ENCODE measurements around the gene HOXB13.

Gene HOXB13

GRCh38 chr17:48737330-48738043 lies 8.9 kb upstream of the HOXB13 start:
- H3K4me3 ChIP-seq (ENCODE audit: low read length in 2 of 2), result no peak overlapping the region
- H3K9ac ChIP-seq (ENCODE audit: low read depth in 1 of 2, low read length in 2 of 2), result no peak overlapping the region
- peaks cover 0 to 12% of the 10 kb centered on the region in 2 donors for H3K4me1 ChIP-seq (ENCODE audit: control insufficient read depth in 2 of 2, insufficient read depth in 2 of 2, low read length in 2 of 2)
- no peaks in the 10 kb centered on the region for H3K9me3 ChIP-seq (ENCODE audit: control insufficient read depth in 2 of 2, low read length in 2 of 2)
- H3K27ac ChIP-seq (ENCODE audit: low read depth in 2 of 2, low read length in 2 of 2), result no peak overlapping the region
- H3K36me3 ChIP-seq (ENCODE audit: control insufficient read depth in 2 of 2, insufficient read depth in 2 of 2, low read length in 2 of 2), result no peaks in the 10 kb centered on the region
- peaks cover 13 to 46% of the 10 kb centered on the region in 2 donors for H3K27me3 ChIP-seq (ENCODE audit: control insufficient read depth in 2 of 2, insufficient read depth in 2 of 2, low read length in 2 of 2)

- H3K36me3 ChIP-seq (ENCODE audit: control insufficient read depth in 2 of 2, insufficient read depth in 2 of 2, low read length in 2 of 2), result no peaks in the 10 kb centered on the region
- H3K4me3 ChIP-seq (ENCODE audit: low read length in 2 of 2), result peak overlapping the region in 1 of 2 donors; percentile 58
- H3K9ac ChIP-seq (ENCODE audit: low read depth in 1 of 2, low read length in 2 of 2), result peak overlapping the region in 1 of 2 donors; percentile 75
- no peaks in the 10 kb centered on the region for H3K9me3 ChIP-seq (ENCODE audit: control insufficient read depth in 2 of 2, low read length in 2 of 2)
- peak overlapping the region in 1 of 2 donors; percentile 82 for H3K27ac ChIP-seq (ENCODE audit: low read depth in 2 of 2, low read length in 2 of 2)
- peaks cover 13 to 43% of the 10 kb centered on the region in 2 donors for H3K27me3 ChIP-seq (ENCODE audit: control insufficient read depth in 2 of 2, insufficient read depth in 2 of 2, low read length in 2 of 2)
- H3K4me1 ChIP-seq (ENCODE audit: control insufficient read depth in 2 of 2, insufficient read depth in 2 of 2, low read length in 2 of 2), result peaks cover 0 to 12% of the 10 kb centered on the region in 2 donors
Measured at GRCh38 chr17:48735062-48735351, 6.5 kb upstream of the HOXB13 start.

GRCh38 chr17:48734333-48735061 lies 5.9 kb upstream of the HOXB13 start:
- Histone ChIP-seq H3K9me3 (ENCODE audit: control insufficient read depth in 2 of 2, low read length in 2 of 2) (no peaks in the 10 kb centered on the region), H3K9ac (ENCODE audit: low read depth in 1 of 2, low read length in 2 of 2) (peak overlapping the region in 1 of 2 donors; percentile 75), H3K27me3 (ENCODE audit: control insufficient read depth in 2 of 2, insufficient read depth in 2 of 2, low read length in 2 of 2) (peaks cover 16 to 48% of the 10 kb centered on the region in 2 donors), H3K36me3 (ENCODE audit: control insufficient read depth in 2 of 2, insufficient read depth in 2 of 2, low read length in 2 of 2) (no peaks in the 10 kb centered on the region), H3K4me1 (ENCODE audit: control insufficient read depth in 2 of 2, insufficient read depth in 2 of 2, low read length in 2 of 2) (peaks cover 1 to 18% of the 10 kb centered on the region in 2 donors), H3K27ac (ENCODE audit: low read depth in 2 of 2, low read length in 2 of 2) (peak overlapping the region in 1 of 2 donors; percentile 82), H3K4me3 (ENCODE audit: low read length in 2 of 2) (peak overlapping the region in 1 of 2 donors; percentile 58)

- peak overlapping the region in 1 of 2 donors; percentile 58 for H3K4me3 ChIP-seq (ENCODE audit: low read length in 2 of 2)
- peaks cover 16 to 46% of the 10 kb centered on the region in 2 donors for H3K27me3 ChIP-seq (ENCODE audit: control insufficient read depth in 2 of 2, insufficient read depth in 2 of 2, low read length in 2 of 2)
- no peaks in the 10 kb centered on the region for H3K36me3 ChIP-seq (ENCODE audit: control insufficient read depth in 2 of 2, insufficient read depth in 2 of 2, low read length in 2 of 2)
- H3K27ac ChIP-seq (ENCODE audit: low read depth in 2 of 2, low read length in 2 of 2), result peak overlapping the region in 1 of 2 donors; percentile 82
- peak overlapping the region in 1 of 2 donors; percentile 75 for H3K9ac ChIP-seq (ENCODE audit: low read depth in 1 of 2, low read length in 2 of 2)
- peaks cover 4 to 21% of the 10 kb centered on the region in 2 donors for H3K4me1 ChIP-seq (ENCODE audit: control insufficient read depth in 2 of 2, insufficient read depth in 2 of 2, low read length in 2 of 2)
- no peaks in the 10 kb centered on the region for H3K9me3 ChIP-seq (ENCODE audit: control insufficient read depth in 2 of 2, low read length in 2 of 2)
Measured at GRCh38 chr17:48733632-48734328, 5.2 kb upstream of the HOXB13 start.

GRCh38 chr17:48732688-48733629 lies 4.4 kb upstream of the HOXB13 start:
- Histone ChIP-seq H3K4me3 (ENCODE audit: low read length in 2 of 2) (peak overlapping the region in 1 of 2 donors; percentile 36), H3K27ac (ENCODE audit: low read depth in 2 of 2, low read length in 2 of 2) (peak overlapping the region in 1 of 2 donors; percentile 82), H3K9ac (ENCODE audit: low read depth in 1 of 2, low read length in 2 of 2) (peak overlapping the region in 1 of 2 donors; percentile 75), H3K36me3 (ENCODE audit: control insufficient read depth in 2 of 2, insufficient read depth in 2 of 2, low read length in 2 of 2) (no peaks in the 10 kb centered on the region), H3K27me3 (ENCODE audit: control insufficient read depth in 2 of 2, insufficient read depth in 2 of 2, low read length in 2 of 2) (peaks cover 17 to 45% of the 10 kb centered on the region in 2 donors), H3K4me1 (ENCODE audit: control insufficient read depth in 2 of 2, insufficient read depth in 2 of 2, low read length in 2 of 2) (peaks cover 4 to 21% of the 10 kb centered on the region in 2 donors), H3K9me3 (ENCODE audit: control insufficient read depth in 2 of 2, low read length in 2 of 2) (no peaks in the 10 kb centered on the region)

- H3K36me3 ChIP-seq (ENCODE audit: control insufficient read depth in 2 of 2, insufficient read depth in 2 of 2, low read length in 2 of 2), result no peaks in the 10 kb centered on the region
- H3K27me3 ChIP-seq (ENCODE audit: control insufficient read depth in 2 of 2, insufficient read depth in 2 of 2, low read length in 2 of 2), result peaks cover 30 to 54% of the 10 kb centered on the region in 2 donors
- H3K4me3 ChIP-seq (ENCODE audit: low read length in 2 of 2), result no peak overlapping the region
- peaks cover 11 to 24% of the 10 kb centered on the region in 2 donors for H3K4me1 ChIP-seq (ENCODE audit: control insufficient read depth in 2 of 2, insufficient read depth in 2 of 2, low read length in 2 of 2)
- no peak overlapping the region for H3K27ac ChIP-seq (ENCODE audit: low read depth in 2 of 2, low read length in 2 of 2)
- H3K9me3 ChIP-seq (ENCODE audit: control insufficient read depth in 2 of 2, low read length in 2 of 2), result no peaks in the 10 kb centered on the region
- no peak overlapping the region for H3K9ac ChIP-seq (ENCODE audit: low read depth in 1 of 2, low read length in 2 of 2)
Measured at GRCh38 chr17:48731355-48731754, 2.8 kb upstream of the HOXB13 start.

GRCh38 chr17:48730240-48730550 lies 1.6 kb upstream of the HOXB13 start:
- Histone ChIP-seq H3K9ac (ENCODE audit: low read depth in 1 of 2, low read length in 2 of 2) (no peak overlapping the region), H3K27me3 (ENCODE audit: control insufficient read depth in 2 of 2, insufficient read depth in 2 of 2, low read length in 2 of 2) (peaks cover 22 to 50% of the 10 kb centered on the region in 2 donors), H3K4me1 (ENCODE audit: control insufficient read depth in 2 of 2, insufficient read depth in 2 of 2, low read length in 2 of 2) (peaks cover 15 to 16% of the 10 kb centered on the region in 2 donors), H3K9me3 (ENCODE audit: control insufficient read depth in 2 of 2, low read length in 2 of 2) (no peaks in the 10 kb centered on the region), H3K27ac (ENCODE audit: low read depth in 2 of 2, low read length in 2 of 2) (peak overlapping the region in 1 of 2 donors; percentile 97), H3K4me3 (ENCODE audit: low read length in 2 of 2) (no peak overlapping the region), H3K36me3 (ENCODE audit: control insufficient read depth in 2 of 2, insufficient read depth in 2 of 2, low read length in 2 of 2) (peaks cover 0 to 2% of the 10 kb centered on the region in 2 donors)

- Histone ChIP-seq H3K36me3 (ENCODE audit: control insufficient read depth in 2 of 2, insufficient read depth in 2 of 2, low read length in 2 of 2) (peaks cover 0 to 2% of the 10 kb centered on the region in 2 donors), H3K27me3 (ENCODE audit: control insufficient read depth in 2 of 2, insufficient read depth in 2 of 2, low read length in 2 of 2) (peaks cover 22 to 44% of the 10 kb centered on the region in 2 donors), H3K4me3 (ENCODE audit: low read length in 2 of 2) (peak overlapping the region; percentile 65 to 78), H3K27ac (ENCODE audit: low read depth in 2 of 2, low read length in 2 of 2) (peak overlapping the region; percentile 91 to 97), H3K4me1 (ENCODE audit: control insufficient read depth in 2 of 2, insufficient read depth in 2 of 2, low read length in 2 of 2) (peaks cover 21 to 22% of the 10 kb centered on the region in 2 donors), H3K9me3 (ENCODE audit: control insufficient read depth in 2 of 2, low read length in 2 of 2) (no peaks in the 10 kb centered on the region), H3K9ac (ENCODE audit: low read depth in 1 of 2, low read length in 2 of 2) (peak overlapping the region; percentile 85 to 87)
Measured at GRCh38 chr17:48729335-48730239, 1.0 kb upstream of the HOXB13 start.
